SIG-M5 (cell line): ENCODE results near the gene BFSP1.

ENCODE experiments used
- DNase-seq: peaks from one replicate; lab custom pipeline; 2025; lab: John Stamatoyannopoulos, UW

BFSP1 gene

GRCh38 chr20:17530716-17531664, at the start of gene BFSP1:
TSS of gene BFSP1 (minus strand) at chr20:17531379. CDS start at chr20:17531329, 50 bp downstream.
- DNase-seq = no peak

DNA sequence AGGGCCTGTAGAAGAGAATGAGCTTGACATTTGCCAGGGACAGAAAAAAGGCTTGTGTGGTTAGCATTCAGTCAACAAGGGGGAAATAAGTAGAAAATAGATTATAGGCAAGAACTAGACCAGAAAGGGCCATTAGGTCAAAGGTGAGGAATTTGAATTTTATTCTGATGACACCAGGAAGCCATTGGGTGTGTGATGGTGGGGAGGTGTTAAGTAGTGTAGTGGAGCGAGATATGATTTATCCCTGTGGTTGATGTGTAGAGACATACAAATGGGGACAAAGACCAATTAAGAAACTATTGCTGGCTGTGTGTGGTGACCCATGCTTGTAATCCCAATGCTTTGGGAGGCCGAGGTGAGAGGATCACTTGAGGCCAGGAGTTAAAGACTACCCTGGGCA, 49.7 kb upstream of the BFSP1 start:
- DNase-seq = no peak

GRCh38 chr20:17579369-17580039, 48.3 kb upstream of the BFSP1 start:
- no peak for DNase-seq

DNA sequence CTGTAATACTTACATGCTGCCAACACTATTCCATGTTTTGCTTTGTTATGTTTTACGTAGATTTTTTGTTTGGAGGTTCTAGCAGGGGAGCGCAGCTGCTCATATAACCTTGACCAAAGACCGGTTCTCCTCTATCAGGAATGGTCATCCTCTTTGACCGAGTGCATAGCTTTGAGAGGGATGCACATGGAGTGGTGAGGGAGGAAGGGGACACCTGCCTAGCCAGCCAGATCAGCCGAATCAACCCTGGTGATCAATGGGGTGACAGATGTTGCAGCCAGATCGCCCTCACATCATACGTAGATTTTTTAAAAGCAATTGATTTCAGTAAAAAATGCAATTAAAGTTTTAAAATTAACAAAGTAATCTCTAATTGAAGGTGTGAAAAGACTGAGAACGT, 45.0 kb upstream of the BFSP1 start:
- DNase-seq = no peak

- DNase-seq = no peak
These were observed 42.3 kb upstream of the BFSP1 start for GRCh38 chr20:17573463-17573862.

GRCh38 chr20:17572034-17572638, 41.0 kb upstream of the BFSP1 start:
- no peak for DNase-seq

DNA sequence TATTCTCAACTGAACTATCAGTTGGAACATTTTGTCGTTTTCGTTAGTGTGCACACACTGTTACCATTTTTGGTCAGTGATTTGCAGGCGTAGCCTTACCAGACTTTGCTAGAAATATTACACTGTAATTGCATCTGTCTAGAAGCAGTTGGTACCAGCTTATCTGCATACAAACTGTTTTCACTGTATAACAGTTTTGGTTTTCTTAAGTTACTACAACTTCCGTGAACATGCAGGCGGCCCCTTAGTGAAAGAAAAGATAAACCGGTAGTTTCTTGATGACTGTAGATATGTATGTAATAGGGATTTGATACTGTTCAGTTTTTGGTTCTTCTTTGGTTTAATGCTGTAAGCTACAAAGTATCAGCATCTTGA, 40.0 kb upstream of the BFSP1 start:
- no peak for DNase-seq

- no peak for DNase-seq
These were observed 39.4 kb upstream of the BFSP1 start for GRCh38 chr20:17570347-17571152.

GRCh38 chr20:17569616-17570346, 38.6 kb upstream of the BFSP1 start, which contains the start of gene DSTN:
TSS of gene DSTN (plus strand) at chr20:17570075. CDS start at chr20:17570209, 134 bp downstream.
- DNase-seq = no peak

DNA sequence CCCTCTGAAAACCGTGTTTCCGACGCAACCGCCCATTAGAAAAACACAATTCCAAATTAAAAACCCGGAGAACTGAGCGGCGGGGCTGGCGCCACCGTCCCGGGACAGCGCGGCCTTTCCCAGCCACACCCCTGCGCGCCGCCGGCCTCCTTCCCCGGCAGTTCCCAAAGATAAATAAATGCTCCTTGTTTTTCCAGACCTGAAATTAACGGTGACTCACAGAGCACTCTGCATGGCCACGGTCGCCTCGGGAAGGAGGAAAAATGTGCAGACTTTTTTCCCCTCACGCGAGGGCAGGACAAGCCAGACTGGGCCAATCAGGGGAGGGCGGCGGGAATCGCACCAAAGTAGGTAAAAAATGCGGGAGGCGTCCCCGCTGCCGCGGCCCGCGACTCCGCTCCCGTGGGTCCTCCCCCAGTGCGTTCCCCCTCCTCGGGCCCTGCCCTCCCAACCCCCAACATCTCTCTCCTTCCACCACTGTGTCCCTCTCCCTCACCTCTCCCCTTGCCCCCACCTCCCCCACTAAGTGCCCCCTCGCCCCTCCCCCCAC, 37.9 kb upstream of the BFSP1 start:
- no peak for DNase-seq

GRCh38 chr20:17568045-17568788, 37.0 kb upstream of the BFSP1 start:
- no peak for DNase-seq

DNA sequence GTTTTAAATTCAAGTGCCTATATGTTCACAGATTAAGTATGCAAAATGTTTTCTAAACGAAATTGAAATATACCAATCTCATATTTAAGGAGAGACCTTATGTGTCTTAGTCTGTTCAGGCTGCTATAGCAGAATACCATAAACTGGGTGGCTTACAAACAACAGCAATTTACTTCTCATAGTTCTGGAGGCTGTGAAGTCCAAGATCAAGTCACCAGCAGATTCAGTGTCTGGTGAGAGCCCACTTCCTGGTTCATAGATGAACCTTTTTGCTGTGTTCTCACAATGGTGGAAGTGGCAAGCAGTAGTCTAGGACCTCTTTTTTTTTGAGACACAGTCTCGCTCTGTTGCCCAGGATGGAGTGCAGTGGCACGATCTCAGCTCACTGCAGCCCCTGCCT, 35.2 kb upstream of the BFSP1 start:
- DNase-seq = no peak

DNA sequence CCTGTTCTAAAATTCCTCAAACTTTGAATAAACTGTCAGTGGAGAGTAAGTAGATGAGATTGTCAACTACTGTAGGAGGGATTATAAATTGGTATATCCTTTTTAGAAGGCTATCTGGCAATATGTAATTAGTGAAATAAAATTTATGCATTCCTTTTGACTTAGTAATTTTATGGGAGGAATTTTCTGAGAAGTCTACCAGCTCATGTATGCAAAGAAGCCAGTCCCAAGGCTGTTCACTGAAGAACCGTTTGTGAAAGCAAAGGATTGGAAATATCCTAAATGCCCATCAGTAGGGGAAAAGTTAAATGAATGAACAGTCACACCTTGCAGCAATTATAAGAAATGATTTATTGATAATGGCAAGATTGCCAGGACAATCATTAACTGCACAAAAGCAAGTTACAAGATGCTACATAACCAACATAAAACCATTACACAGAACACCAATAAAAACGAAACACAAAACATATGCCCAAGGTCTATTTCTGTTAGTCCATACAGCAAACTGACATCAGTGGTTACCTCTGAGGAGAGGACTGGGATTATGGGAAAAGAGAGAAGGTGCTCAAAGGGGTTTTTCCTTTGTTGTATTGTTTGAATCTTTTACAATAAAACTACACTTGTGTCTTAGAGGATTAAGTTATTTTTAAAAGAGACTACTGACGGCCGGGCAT, 34.1 kb upstream of the BFSP1 start:
- no peak for DNase-seq

GRCh38 chr20:17562804-17563305, 31.7 kb upstream of the BFSP1 start:
- DNase-seq = no peak

DNA sequence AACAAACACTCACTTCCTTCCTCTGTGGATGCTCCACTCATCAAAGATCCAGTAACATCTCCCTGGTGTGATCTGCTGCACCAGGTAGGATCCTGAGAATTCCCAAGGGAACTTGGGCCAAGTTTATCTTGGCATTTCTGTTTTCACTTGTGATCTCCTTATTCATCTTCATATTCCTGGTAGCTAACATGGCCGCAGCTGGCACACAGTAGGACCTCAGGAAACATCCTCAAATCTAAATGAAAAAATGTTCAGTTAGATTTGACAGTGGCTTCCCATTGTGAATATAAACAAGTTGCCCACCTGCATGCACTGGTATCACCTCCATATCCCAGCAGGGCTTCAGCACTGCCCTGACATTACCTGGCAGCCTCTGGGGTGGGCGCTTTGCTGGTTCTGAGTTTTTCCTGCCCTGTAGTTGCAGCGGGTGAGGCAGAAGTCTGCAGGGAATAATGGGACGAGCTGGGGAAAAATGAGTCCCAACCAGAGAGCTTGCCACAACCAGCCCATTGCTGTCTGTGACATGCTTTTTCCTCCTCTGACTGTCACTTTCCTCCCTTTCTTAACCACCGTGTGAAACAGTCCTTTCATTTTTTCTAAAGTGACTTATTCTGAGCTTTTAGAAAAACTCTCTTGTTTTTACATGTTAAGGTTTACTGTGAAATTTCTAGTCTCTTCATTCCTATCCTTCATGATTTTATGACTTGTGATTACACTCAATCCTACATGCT, 29.3 kb upstream of the BFSP1 start:
- no peak for DNase-seq

DNA sequence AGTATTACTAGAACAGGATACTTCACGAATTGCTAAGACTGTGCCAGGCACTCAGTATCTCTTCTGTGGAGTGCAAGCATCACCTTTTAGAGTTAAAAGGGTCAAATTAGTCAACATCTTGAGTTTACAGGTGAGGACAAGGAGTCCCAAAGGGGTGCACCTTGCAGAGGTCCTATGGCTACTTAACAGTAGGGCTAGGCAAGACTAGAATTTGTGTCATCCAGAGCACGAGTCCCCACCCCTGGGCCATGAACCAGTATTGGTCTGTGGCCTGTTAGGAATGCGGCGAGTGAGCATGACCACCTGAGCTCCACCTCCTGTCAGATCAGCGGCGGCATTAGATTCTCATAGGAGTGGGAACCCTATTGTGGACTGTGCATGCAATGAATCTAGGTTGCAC, 28.2 kb upstream of the BFSP1 start:
- DNase-seq = no peak

DNA sequence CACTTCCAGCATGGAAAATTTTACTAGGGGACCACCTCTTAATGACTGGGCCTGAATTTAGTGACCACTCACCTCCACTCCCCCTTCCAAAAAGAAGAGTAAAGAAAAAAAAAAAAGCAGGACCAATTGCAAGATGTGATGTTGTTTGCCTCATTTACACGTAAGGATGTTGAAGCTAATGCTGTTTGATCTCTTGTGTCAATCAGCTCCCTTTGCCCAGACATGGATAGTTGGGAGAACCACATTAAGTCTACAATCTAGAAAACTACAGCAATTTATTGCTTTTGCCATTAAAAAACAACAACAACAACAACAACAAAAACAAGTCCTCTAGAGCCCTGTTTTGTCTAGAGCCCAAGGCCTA, 27.7 kb upstream of the BFSP1 start:
- DNase-seq = no peak

GRCh38 chr20:17558154-17558940, 27.2 kb upstream of the BFSP1 start:
- DNase-seq = no peak
